Skin epidermis (tissue), 12 donors: ENCODE results near the gene ZBTB16.

Experiments
- H3K27ac ChIP-seq, 21 experiments: fragments of 200-600 bp; sonication (generic) in 11 of 21; one replicate each; pipeline ENCODE4 v1.5.0; 2020; ENCODE audit warnings: mild to moderate bottlenecking in 3 of 21, inconsistent platforms in 2 of 21, moderate library complexity in 2 of 21
- H3K4me3 ChIP-seq, 7 experiments: fragments of 200-600 bp; sonication (generic) in 2 of 7; one replicate each; pipeline ENCODE4 v1.5.0; 2020; ENCODE audit warnings: inconsistent platforms in 2 of 7, mild to moderate bottlenecking in 2 of 7, moderate library complexity in 1 of 7

ZBTB16 gene, protein sequence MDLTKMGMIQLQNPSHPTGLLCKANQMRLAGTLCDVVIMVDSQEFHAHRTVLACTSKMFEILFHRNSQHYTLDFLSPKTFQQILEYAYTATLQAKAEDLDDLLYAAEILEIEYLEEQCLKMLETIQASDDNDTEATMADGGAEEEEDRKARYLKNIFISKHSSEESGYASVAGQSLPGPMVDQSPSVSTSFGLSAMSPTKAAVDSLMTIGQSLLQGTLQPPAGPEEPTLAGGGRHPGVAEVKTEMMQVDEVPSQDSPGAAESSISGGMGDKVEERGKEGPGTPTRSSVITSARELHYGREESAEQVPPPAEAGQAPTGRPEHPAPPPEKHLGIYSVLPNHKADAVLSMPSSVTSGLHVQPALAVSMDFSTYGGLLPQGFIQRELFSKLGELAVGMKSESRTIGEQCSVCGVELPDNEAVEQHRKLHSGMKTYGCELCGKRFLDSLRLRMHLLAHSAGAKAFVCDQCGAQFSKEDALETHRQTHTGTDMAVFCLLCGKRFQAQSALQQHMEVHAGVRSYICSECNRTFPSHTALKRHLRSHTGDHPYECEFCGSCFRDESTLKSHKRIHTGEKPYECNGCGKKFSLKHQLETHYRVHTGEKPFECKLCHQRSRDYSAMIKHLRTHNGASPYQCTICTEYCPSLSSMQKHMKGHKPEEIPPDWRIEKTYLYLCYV

GRCh38 chr11:114059278-114059983, at the start of gene ZBTB16:
Gene ZBTB16, plus strand, starts transcription at chr11:114059711. Its CDS starts 3,590 bp downstream, at chr11:114063301.
- peak within 1 kb of the TSS; percentile 44 to 69 (median 57) for H3K4me3 ChIP-seq
- H3K27ac ChIP-seq = peak within 1 kb of the TSS in 19 of 21 experiments; percentile 16 to 94 (median 73)

GRCh38 chr11:114010931-114011330, 48.6 kb upstream of the ZBTB16 start:
- H3K27ac ChIP-seq = no peak overlapping the region
- no peak overlapping the region for H3K4me3 ChIP-seq

GRCh38 chr11:114011443-114011842, 48.1 kb upstream of the ZBTB16 start:
- Histone ChIP-seq H3K27ac (no peak overlapping the region), H3K4me3 (no peak overlapping the region)

DNA sequence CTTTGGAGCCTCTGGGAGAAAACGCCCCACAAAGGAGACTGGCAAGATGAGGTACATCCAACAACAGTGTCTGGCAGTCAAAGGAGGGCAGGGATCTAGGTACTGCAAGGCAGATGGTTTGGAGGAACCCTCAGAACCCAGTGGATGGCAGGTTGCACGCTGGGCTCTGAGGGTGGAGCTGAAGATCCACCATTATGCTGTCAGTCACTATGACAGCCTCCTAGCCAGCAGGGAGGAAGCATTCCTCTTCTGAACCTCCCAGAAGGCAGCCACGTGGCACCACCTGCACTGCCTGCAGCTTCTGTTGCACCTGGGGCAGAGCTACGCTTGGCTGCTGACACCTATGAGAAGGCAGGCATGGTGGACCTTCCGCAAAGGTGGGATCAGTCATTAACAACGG, 44.4 kb upstream of the ZBTB16 start:
- no peak overlapping the region for H3K27ac ChIP-seq
- no peak overlapping the region for H3K4me3 ChIP-seq

DNA sequence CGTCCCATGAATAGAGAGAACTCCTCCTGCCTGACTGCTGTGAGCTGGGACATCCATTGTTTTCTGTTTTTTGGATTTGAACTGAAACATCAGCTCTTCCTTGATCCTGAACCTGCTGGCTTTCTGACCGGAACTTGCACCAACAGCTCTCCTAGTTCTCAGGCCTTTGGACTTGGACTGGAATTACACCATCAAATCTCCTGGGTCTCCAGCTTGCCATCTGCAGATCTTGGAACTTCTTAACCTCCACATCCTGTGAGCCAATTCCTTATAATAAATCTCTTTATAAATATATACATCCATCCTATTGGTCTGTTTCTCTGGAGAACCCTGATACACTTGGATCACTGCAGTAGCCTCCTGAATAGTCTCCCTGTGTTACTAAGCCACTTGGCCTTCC, 42.5 kb upstream of the ZBTB16 start:
- H3K27ac ChIP-seq = no peak overlapping the region
- no peak overlapping the region for H3K4me3 ChIP-seq

DNA sequence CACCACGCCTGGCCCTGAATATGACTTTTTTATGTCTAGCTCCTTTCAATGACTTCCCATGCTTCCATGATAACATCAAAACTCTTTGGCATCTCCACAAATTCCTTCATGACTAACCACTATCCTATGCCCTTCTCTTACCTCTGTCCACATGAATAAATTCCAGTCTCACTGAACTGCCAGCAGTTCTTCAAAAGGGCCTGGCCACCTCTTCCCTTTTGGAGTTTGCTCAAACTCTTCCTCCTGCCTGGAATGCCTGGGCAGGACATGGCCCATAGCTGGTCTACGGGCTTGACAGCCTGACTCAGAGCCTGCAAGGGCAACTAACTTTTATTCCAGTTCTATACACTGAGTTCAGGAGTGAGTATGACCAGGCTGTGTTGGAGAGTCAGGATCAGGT, 41.8 kb upstream of the ZBTB16 start:
- Histone ChIP-seq H3K27ac (no peak overlapping the region), H3K4me3 (no peak overlapping the region)

- H3K27ac ChIP-seq = no peak overlapping the region
These were observed 40.5 kb upstream of the ZBTB16 start for GRCh38 chr11:114019046-114019445.

GRCh38 chr11:114019574-114019973, 39.9 kb upstream of the ZBTB16 start:
- H3K27ac ChIP-seq = no peak overlapping the region

More at GRCh38 chr11:114019046-114019445, 40.5 kb upstream of the ZBTB16 start:
- H3K4me3 ChIP-seq = no peak overlapping the region

DNA sequence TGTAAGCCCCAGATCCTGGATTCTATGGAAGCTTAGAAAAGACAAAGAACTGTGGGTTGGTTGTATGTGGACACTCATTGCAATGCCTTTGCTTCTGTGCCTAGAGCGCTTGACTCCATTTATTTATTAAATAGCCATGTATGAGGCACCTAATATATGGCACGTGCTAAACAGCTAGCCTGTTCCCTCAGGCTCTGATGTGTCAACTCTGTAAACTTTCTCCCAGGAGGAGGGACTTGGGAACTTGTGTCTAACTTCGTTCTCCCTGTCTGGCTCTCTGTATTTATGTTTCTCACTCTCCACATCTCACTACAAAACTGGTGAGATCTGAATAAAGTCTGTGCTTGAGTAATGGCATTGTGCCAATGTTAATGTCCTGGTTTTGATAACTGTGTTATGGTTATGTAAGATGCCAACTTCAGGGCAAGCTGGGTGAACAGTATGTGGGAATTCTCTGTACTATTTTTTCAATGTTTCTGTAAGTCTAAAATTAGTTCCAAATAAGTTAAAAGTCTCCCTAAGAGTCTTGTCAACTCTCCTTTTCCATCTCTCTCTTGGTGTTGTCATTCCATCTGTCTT, 34.1 kb upstream of the ZBTB16 start:
- Histone ChIP-seq H3K27ac (no peak overlapping the region), H3K4me3 (no peak overlapping the region)

More at GRCh38 chr11:114019574-114019973, 39.9 kb upstream of the ZBTB16 start:
- no peak overlapping the region for H3K4me3 ChIP-seq

DNA sequence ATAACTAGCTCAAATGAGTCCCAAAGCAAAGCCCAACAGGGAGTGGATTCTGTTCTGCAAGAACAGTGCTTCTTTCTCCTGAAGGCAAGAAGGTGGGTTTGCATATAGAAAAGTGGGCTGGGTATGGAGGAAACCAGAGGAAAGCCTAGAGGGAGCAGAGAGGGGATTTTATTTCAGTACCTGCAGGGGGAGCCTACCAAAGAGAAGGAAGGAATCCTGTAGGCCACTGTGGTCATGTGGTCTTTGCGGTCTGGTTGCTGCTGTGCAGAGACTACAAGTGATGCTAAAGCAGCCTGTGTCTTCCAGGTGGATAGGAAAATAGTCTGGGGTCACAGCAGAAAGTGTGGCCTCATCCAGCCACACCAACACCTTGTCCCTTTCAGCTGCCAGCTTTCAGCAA, 33.2 kb upstream of the ZBTB16 start:
- H3K4me3 ChIP-seq = no peak overlapping the region
- H3K27ac ChIP-seq = no peak overlapping the region

GRCh38 chr11:114027391-114027790, 32.1 kb upstream of the ZBTB16 start:
- Histone ChIP-seq H3K27ac (no peak overlapping the region), H3K4me3 (no peak overlapping the region)

DNA sequence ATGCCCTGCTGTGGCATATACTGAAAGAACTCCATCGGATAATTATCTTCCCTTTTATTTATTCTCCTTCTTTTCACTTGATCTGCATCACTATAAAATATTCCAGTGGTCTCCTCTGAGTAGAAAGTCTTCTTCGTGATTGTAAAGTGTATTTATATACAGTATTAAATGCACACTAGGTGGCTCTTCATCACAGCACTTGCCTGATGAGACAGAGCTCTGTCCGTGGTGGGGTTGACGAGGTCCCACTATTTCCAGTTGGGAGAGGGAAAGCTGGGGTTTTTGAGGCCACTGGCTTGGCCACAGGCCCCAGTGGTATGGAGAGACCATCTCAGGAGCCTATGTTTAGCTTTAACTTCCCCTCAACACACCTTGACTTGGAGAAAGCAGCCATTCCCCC, 31.6 kb upstream of the ZBTB16 start:
- no peak overlapping the region for H3K27ac ChIP-seq

GRCh38 chr11:114031246-114031966, 28.1 kb upstream of the ZBTB16 start:
- no peak overlapping the region for H3K27ac ChIP-seq
- no peak overlapping the region for H3K4me3 ChIP-seq

More for the DNA sequence above, 31.6 kb upstream of the ZBTB16 start:
- no peak overlapping the region for H3K4me3 ChIP-seq

DNA sequence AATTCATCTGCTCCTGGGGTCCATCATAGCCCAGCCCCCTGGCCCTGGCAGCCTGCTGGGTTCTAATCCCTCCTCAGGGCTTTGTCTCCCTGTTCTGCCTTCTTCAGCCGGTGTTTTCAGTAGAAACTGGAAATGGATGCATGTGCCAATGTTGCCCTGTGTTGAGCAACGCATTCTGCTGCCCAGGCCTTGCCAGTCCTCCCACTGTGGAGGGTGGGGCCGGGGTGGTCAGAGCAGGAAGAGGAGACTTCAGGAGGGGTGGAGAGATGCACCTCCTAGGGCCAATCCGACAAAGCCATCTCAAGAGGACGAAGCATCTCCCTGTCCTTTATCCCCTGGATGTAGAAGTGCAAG, 27.6 kb upstream of the ZBTB16 start:
- Histone ChIP-seq H3K4me3 (no peak overlapping the region), H3K27ac (no peak overlapping the region)

- no peak overlapping the region for H3K4me3 ChIP-seq
- no peak overlapping the region for H3K27ac ChIP-seq
These were observed 26.4 kb upstream of the ZBTB16 start for GRCh38 chr11:114033066-114033465.

- no peak overlapping the region for H3K27ac ChIP-seq
- no peak overlapping the region for H3K4me3 ChIP-seq
These were observed 25.9 kb upstream of the ZBTB16 start for GRCh38 chr11:114033572-114033971.

- Histone ChIP-seq H3K27ac (no peak overlapping the region), H3K4me3 (no peak overlapping the region)
These were observed 24.6 kb upstream of the ZBTB16 start for GRCh38 chr11:114034956-114035355.

DNA sequence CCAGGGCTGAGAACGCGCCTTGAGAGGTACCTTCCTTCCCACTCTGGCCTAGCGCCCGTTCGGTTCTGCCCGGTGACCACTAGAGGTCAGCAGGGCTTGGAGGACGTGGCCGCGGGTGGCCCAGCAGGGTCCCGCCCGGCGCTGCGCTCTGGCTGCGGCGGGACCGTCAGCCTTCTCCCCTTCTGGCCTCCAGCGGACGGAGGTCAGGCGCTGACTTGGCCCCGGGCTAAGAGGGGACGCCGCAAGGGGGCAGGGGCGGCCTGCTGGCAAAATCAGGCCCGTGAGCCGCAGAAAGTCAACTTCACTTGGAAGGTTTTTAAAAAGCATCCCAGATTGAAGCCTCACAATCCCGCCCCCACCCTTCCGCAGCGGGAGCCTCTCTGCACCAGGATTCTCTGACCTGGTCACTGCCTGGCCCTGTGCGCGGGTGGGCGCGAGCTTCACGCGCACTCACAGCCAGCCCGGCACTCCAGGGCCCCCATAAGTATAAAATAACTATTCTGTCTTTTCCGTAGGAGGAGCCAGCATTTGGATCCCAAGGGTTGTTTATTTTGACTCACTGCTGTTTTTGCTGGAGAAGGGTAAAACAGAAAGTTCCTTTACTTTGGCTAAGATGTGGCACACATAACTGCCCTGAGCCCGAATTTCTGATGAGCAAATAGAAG, 23.2 kb upstream of the ZBTB16 start:
- peak overlapping the region in 6 of 21 experiments; percentile 26 to 55 (median 38) for H3K27ac ChIP-seq
- H3K4me3 ChIP-seq = peak overlapping the region in 4 of 7 experiments; percentile 3 to 34 (median 12)

GRCh38 chr11:114036958-114037357, 22.6 kb upstream of the ZBTB16 start:
- H3K4me3 ChIP-seq = no peak overlapping the region
- H3K27ac ChIP-seq = peak overlapping the region in 1 of 21 experiments; percentile 26
